Measurements from ENCODE around the gene QTRT2.

DNA sequence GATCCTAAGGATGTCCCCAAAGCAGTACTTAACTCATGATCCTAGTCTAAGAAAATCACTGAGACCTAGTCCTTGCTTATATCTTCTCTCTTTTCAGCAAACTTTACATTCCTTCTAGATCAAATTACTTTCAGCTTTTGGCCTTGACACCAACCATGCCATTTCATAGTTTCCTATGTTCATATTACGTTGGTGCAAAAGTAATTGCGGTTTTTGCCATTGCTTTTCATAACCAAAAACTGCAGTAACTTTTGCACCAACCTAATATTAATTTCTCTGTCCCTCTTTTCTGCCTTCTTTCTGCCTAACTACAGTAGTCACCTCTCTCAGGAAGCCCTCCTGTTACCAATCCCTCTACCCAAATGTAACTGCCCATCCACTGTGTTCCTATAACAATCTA is 37.1 kb upstream of the QTRT2 start:
- TF ChIP-seq, protein P1, sequence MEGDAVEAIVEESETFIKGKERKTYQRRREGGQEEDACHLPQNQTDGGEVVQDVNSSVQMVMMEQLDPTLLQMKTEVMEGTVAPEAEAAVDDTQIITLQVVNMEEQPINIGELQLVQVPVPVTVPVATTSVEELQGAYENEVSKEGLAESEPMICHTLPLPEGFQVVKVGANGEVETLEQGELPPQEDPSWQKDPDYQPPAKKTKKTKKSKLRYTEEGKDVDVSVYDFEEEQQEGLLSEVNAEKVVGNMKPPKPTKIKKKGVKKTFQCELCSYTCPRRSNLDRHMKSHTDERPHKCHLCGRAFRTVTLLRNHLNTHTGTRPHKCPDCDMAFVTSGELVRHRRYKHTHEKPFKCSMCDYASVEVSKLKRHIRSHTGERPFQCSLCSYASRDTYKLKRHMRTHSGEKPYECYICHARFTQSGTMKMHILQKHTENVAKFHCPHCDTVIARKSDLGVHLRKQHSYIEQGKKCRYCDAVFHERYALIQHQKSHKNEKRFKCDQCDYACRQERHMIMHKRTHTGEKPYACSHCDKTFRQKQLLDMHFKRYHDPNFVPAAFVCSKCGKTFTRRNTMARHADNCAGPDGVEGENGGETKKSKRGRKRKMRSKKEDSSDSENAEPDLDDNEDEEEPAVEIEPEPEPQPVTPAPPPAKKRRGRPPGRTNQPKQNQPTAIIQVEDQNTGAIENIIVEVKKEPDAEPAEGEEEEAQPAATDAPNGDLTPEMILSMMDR (IDR thresholded peaks at IDR 0.05), result no peak
- TF ChIP-seq POLR2A (IDR thresholded peaks at IDR 0.05), result no peak

All from thyroid gland (tissue), 4 donors.